Thyroid gland (tissue), 4 donors: ENCODE results near the gene EML6. TPM values are rescaled to one million over a fixed set of nuclear protein-coding genes. Genes with fewer than 3 reads are reported as not detected.

Experiments
- DNase-seq, 2 donors: peaks; one replicate each; pipeline ENCODE4 v3.0.0-alpha.2; 2019
- H3K27ac ChIP-seq, 3 donors: fragments of 200-600 bp; sonication (generic); 1 replicate in 2 of 3; 2 replicates in 1 of 3; pipeline ENCODE4 v1.5.1; 2016 to 2019; ENCODE audit warnings: mild to moderate bottlenecking in 1 of 3, moderate library complexity in 1 of 3
- H3K27me3 ChIP-seq: fragments of 200-600 bp; sonication (generic); one replicate; pipeline ENCODE4 v1.5.1; 2019
- H3K36me3 ChIP-seq, 2 donors: fragments of 200-600 bp; sonication (generic); one replicate each; pipeline ENCODE4 v1.5.1; 2016 to 2019
- H3K4me1 ChIP-seq, 2 donors: fragments of 200-600 bp; sonication (generic); one replicate each; pipeline ENCODE4 v1.5.1; 2017 to 2019
- H3K4me3 ChIP-seq, 3 donors: fragments of 200-600 bp; sonication (generic); replicated peaks in 1 of 3; 1 replicate in 2 of 3; 2 replicates in 1 of 3; pipeline ENCODE4 v1.5.1; 2016; ENCODE audit warnings: mild to moderate bottlenecking in 1 of 3
- H3K9me3 ChIP-seq: fragments of 200-600 bp; sonication (generic); one replicate; pipeline ENCODE4 v1.5.1; 2017
- POLR2A ChIP-seq, 2 donors: fragments of 450-650 bp; IDR thresholded peaks; one replicate each; pipeline ENCODE4 v1.6.1; 2017; ENCODE audit warnings: antibody characterized with exemption in 2 of 2, mild to moderate bottlenecking in 2 of 2, moderate library complexity in 1 of 2
- WGBS, 2 donors: methylation state at CpG; one replicate each; pipeline ENCODE4 v1.1.5; 2017; 5-methylcytosine and 5-hydroxymethylcytosine counted together
- intact Hi-C: fragments of 100-400 bp; cut with DNase I; formaldehyde crosslinking; loops from one replicate; pipeline ENCODE4 v1.15.1; 2023
- total RNA-seq, 4 donors: library from RNA; depleted of rRNA; stranded (reverse); fragments of >200 nt; gene quantifications; one replicate each; pipeline ENCODE4 v1.2.3, GENCODE V29; 2016
- TF ChIP-seq, protein P1 (sequence below), 6 experiments: fragments of 200-600 bp in 3 of 6; fragments of 450-650 bp in 3 of 6; sonication (generic) in 3 of 6; IDR thresholded peaks; one replicate each; pipeline ENCODE4 v1.5.1; 2016 to 2019; ENCODE audit warnings: antibody characterized with exemption in 6 of 6, mild to moderate bottlenecking in 2 of 6, inconsistent platforms in 1 of 6, moderate library complexity in 1 of 6

EML6 gene
- total RNA-seq, 4 donors from 2014 or later = 5.6 to 24.8 (median 20.3) TPM

- intact Hi-C loops = no loop called here
- Histone ChIP-seq H3K27me3 (no peaks in the 10 kb centered on the region), H3K9me3 (no peaks in the 10 kb centered on the region), H3K27ac (no peak overlapping the region), H3K36me3 (no peaks in the 10 kb centered on the region), H3K4me3 (no peak overlapping the region), H3K4me1 (no peaks in the 10 kb centered on the region)
- no peak for DNase-seq
- WGBS, 2 donors = 89 to 94% methylated on average over 4 of the region's 4 CpGs
- no peak for TF ChIP-seq POLR2A (IDR thresholded peaks at IDR 0.05)
- TF ChIP-seq, protein P1, sequence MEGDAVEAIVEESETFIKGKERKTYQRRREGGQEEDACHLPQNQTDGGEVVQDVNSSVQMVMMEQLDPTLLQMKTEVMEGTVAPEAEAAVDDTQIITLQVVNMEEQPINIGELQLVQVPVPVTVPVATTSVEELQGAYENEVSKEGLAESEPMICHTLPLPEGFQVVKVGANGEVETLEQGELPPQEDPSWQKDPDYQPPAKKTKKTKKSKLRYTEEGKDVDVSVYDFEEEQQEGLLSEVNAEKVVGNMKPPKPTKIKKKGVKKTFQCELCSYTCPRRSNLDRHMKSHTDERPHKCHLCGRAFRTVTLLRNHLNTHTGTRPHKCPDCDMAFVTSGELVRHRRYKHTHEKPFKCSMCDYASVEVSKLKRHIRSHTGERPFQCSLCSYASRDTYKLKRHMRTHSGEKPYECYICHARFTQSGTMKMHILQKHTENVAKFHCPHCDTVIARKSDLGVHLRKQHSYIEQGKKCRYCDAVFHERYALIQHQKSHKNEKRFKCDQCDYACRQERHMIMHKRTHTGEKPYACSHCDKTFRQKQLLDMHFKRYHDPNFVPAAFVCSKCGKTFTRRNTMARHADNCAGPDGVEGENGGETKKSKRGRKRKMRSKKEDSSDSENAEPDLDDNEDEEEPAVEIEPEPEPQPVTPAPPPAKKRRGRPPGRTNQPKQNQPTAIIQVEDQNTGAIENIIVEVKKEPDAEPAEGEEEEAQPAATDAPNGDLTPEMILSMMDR (IDR thresholded peaks at IDR 0.05) = no peak
Measured at GRCh38 chr2:54881759-54882158, 158.3 kb downstream of the EML6 start.

DNA sequence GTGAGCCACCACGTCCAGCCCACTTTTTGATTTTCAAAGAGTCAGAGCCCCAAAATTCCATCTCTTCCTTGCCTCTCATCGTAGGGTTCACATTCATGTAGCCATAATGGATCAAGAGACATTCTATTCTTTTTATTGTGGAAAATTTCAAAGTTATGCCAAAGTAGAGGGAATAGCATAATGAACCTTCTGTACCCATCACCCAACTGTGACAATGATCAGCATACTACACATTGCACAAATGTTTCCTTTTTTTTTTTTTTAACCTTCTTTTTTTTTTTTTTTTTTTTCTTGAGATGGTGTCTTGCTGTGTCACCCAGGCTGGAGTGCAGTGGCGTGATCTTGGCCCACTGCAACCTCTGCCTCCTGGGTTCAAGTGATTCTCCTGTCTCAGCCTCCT, 162.4 kb downstream of the EML6 start:
- Histone ChIP-seq H3K36me3 (no peaks in the 10 kb centered on the region), H3K27me3 (no peaks in the 10 kb centered on the region), H3K27ac (no peak overlapping the region), H3K4me1 (no peaks in the 10 kb centered on the region), H3K4me3 (no peak overlapping the region), H3K9me3 (no peaks in the 10 kb centered on the region)
- TF ChIP-seq, protein P1 (IDR thresholded peaks at IDR 0.05) = no peak
- WGBS, 2 donors = 89 to 95% methylated on average over 3 of the region's 3 CpGs
- no peak for DNase-seq
- intact Hi-C loops = no loop called here

DNA sequence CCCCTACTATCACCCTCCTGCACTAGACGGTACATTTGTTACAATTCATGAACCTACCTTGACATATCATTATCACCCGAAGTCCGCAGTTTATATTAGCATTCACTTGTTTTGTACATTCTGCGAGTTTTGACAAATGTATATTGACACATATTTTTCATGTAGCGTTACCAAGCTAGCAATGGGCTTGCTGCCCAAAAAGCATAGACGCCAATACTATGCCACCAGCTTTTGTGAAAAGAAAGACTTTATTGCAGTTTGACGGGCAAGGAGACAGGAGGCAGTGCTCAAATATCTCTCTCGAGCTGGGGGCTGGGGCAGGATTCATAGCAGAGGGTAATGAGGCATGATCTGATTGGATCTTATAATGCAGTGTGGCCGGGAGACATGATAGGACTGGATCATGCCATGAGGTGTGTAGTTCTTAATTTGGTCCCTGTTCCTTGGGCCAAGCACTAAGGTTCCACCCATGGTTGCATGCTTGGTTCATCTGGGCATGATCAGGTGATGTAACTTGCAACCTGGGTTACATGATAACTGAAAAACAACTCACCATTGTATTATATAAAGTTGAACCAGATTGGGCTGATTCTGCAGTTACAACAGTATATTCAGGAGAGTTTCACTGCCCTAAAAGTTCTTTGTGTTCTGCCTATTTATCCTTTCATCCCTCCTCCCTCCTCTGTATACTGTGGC, 164.5 kb downstream of the EML6 start:
- no peaks in the 10 kb centered on the region for H3K27me3 ChIP-seq
- no peaks in the 10 kb centered on the region for H3K36me3 ChIP-seq
- no peaks in the 10 kb centered on the region for H3K9me3 ChIP-seq
- no peaks in the 10 kb centered on the region for H3K4me1 ChIP-seq
- H3K27ac ChIP-seq = no peak overlapping the region
- intact Hi-C loops = no loop called here
- no peak for TF ChIP-seq POLR2A (IDR thresholded peaks at IDR 0.05)
- TF ChIP-seq, protein P1 (IDR thresholded peaks at IDR 0.05) = no peak
- WGBS, 2 donors = 88 to 92% methylated on average over 9 of the region's 9 CpGs
- DNase-seq = no peak
- H3K4me3 ChIP-seq = no peak overlapping the region

DNA sequence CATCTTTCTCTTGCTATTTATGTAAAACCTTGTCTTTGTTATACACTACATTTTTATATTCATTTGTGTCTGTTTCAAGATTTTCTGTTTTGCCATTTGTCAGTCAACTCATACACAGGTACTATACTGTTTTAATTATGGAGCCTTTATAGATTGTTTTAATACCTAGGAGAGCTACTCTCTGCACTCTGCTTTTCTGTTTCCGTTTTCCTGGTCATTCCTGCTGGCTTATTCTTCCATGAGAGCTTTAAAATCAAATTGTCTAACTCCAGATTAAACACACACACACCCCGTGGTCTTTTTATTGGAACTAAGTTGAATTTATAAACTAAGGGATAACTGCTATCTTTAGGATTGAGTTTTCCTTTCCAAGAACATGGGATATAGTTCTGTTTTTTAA, 165.6 kb downstream of the EML6 start:
- intact Hi-C loops = no loop called here
- no peaks in the 10 kb centered on the region for H3K36me3 ChIP-seq
- no peak overlapping the region for H3K4me3 ChIP-seq
- TF ChIP-seq POLR2A (IDR thresholded peaks at IDR 0.05) = no peak
- TF ChIP-seq, protein P1 (IDR thresholded peaks at IDR 0.05) = no peak
- H3K27ac ChIP-seq = no peak overlapping the region
- H3K27me3 ChIP-seq = no peaks in the 10 kb centered on the region
- no peaks in the 10 kb centered on the region for H3K4me1 ChIP-seq
- DNase-seq = no peak
- no peaks in the 10 kb centered on the region for H3K9me3 ChIP-seq
- WGBS, 2 donors = 77 to 85% methylated on average over 2 of the region's 2 CpGs

DNA sequence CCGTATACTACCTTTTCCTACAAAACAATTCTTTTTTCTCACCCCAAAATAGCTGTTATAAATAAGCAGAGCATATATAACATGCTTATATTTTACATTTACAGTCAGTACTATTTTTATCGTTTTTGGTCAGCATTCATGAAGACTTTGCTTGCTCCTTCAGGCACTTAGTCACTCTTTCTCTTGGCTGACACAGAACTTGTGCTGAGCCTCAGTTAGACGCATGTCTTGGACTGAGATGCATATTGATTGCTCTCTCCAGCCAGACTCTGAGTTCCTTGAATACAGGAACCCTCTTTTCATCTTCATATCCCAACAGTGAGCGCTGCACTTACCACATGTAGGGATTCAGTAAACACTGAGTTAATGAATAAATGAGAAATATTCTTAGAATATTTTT, 168.4 kb downstream of the EML6 start:
- Histone ChIP-seq H3K4me3 (no peak overlapping the region), H3K36me3 (no peaks in the 10 kb centered on the region), H3K9me3 (no peaks in the 10 kb centered on the region), H3K4me1 (no peaks in the 10 kb centered on the region), H3K27ac (no peak overlapping the region), H3K27me3 (no peaks in the 10 kb centered on the region)
- intact Hi-C loops = no loop called here
- WGBS, 2 donors = 76 to 94% methylated on average over 4 of the region's 4 CpGs
- DNase-seq = no peak
- TF ChIP-seq POLR2A (IDR thresholded peaks at IDR 0.05) = no peak
- TF ChIP-seq, protein P1 (IDR thresholded peaks at IDR 0.05) = no peak
